ENCODE results near the gene IFNAR1. TPM values are rescaled to one million over a fixed set of nuclear protein-coding genes. Genes with fewer than 3 reads are reported as not detected.
A peak's percentile ranks its signal among the peaks of the same experiment; 100 is the strongest.
"Not testable (repeated sequence)": the region's sequence is repeated elsewhere in the genome, so short reads cannot be mapped to it uniquely, and the experiment has no call there.

The IFNAR1 gene
- total and polyA plus RNA-seq, 2 donors from 2014 or later: 15.9 to 60.9 TPM

- no peak for DNase-seq
- Histone ChIP-seq H3K27me3 (ENCODE audit: control insufficient read depth, insufficient read depth, low read length) (no peaks in the 10 kb centered on the region), H3K27ac (ENCODE audit: low read depth in 2 of 2, low read length in 2 of 2) (no peak overlapping the region), H3K4me3 (ENCODE audit: low read length in 3 of 3) (no peak overlapping the region), H3K4me1 (ENCODE audit: control insufficient read depth in 2 of 3, insufficient read depth in 2 of 3, low read depth in 1 of 3, low read length in 3 of 3) (no peaks in the 10 kb centered on the region), H3K36me3 (ENCODE audit: control insufficient read depth in 2 of 3, insufficient read depth in 3 of 3, low read length in 3 of 3) (no peaks in the 10 kb centered on the region), H3K9me3 (ENCODE audit: control insufficient read depth in 2 of 3, insufficient read depth in 1 of 3, low read length in 3 of 3) (no peaks in the 10 kb centered on the region), H3K9ac (ENCODE audit: low read length in 3 of 3) (no peak overlapping the region)
- FAIRE-seq: no peak
- TF ChIP-seq CTCF (IDR thresholded peaks at IDR 0.05; ENCODE audit: borderline replicate concordance, extremely low read depth, insufficient read depth): no peak
- intact Hi-C loops (cut with DNase I): no loop called here
These were observed 8.6 kb upstream of the IFNAR1 start for GRCh38 chr21:33315946-33316710.

GRCh38 chr21:33317145-33317544 is 7.6 kb upstream of the IFNAR1 start:
- no peak for TF ChIP-seq CTCF (IDR thresholded peaks at IDR 0.05; ENCODE audit: borderline replicate concordance, extremely low read depth, insufficient read depth)
- Histone ChIP-seq H3K9ac (ENCODE audit: low read length in 3 of 3) (no peak overlapping the region), H3K27me3 (ENCODE audit: control insufficient read depth, insufficient read depth, low read length) (no peaks in the 10 kb centered on the region), H3K4me3 (ENCODE audit: low read length in 3 of 3) (no peak overlapping the region), H3K27ac (ENCODE audit: low read depth in 2 of 2, low read length in 2 of 2) (no peak overlapping the region), H3K36me3 (ENCODE audit: control insufficient read depth in 2 of 3, insufficient read depth in 3 of 3, low read length in 3 of 3) (no peaks in the 10 kb centered on the region), H3K9me3 (ENCODE audit: control insufficient read depth in 2 of 3, insufficient read depth in 1 of 3, low read length in 3 of 3) (no peaks in the 10 kb centered on the region), H3K4me1 (ENCODE audit: control insufficient read depth in 2 of 3, insufficient read depth in 2 of 3, low read depth in 1 of 3, low read length in 3 of 3) (no peaks in the 10 kb centered on the region)
- FAIRE-seq (no peak), DNase-seq (peak in 1 of 5 donors; percentile 22)
- intact Hi-C loops (cut with DNase I): no loop called here

- Histone ChIP-seq H3K4me1 (ENCODE audit: control insufficient read depth in 2 of 3, insufficient read depth in 2 of 3, low read depth in 1 of 3, low read length in 3 of 3) (no peaks in the 10 kb centered on the region), H3K27me3 (ENCODE audit: control insufficient read depth, insufficient read depth, low read length) (no peaks in the 10 kb centered on the region), H3K36me3 (ENCODE audit: control insufficient read depth in 2 of 3, insufficient read depth in 3 of 3, low read length in 3 of 3) (no peaks in the 10 kb centered on the region), H3K27ac (ENCODE audit: low read depth in 2 of 2, low read length in 2 of 2) (no peak overlapping the region), H3K4me3 (ENCODE audit: low read length in 3 of 3) (no peak overlapping the region), H3K9ac (ENCODE audit: low read length in 3 of 3) (no peak overlapping the region), H3K9me3 (ENCODE audit: control insufficient read depth in 2 of 3, insufficient read depth in 1 of 3, low read length in 3 of 3) (no peaks in the 10 kb centered on the region)
- no peak for DNase-seq
- intact Hi-C loops (cut with DNase I): no loop called here
- no peak for TF ChIP-seq CTCF (IDR thresholded peaks at IDR 0.05; ENCODE audit: borderline replicate concordance, extremely low read depth, insufficient read depth)
- no peak for FAIRE-seq
These were observed 6.8 kb upstream of the IFNAR1 start for GRCh38 chr21:33317786-33318486.

GRCh38 chr21:33321005-33321404 is 3.8 kb upstream of the IFNAR1 start:
- intact Hi-C loops (cut with DNase I); H3K4me1 ChIP-seq (ENCODE audit: control insufficient read depth in 2 of 3, insufficient read depth in 2 of 3, low read depth in 1 of 3, low read length in 3 of 3); H3K36me3 ChIP-seq (ENCODE audit: control insufficient read depth in 2 of 3, insufficient read depth in 3 of 3, low read length in 3 of 3); H3K27ac ChIP-seq (ENCODE audit: low read depth in 2 of 2, low read length in 2 of 2); H3K9ac ChIP-seq (ENCODE audit: low read length in 3 of 3); H3K9me3 ChIP-seq (ENCODE audit: control insufficient read depth in 2 of 3, insufficient read depth in 1 of 3, low read length in 3 of 3); FAIRE-seq; DNase-seq; H3K4me3 ChIP-seq (ENCODE audit: low read length in 3 of 3); H3K27me3 ChIP-seq (ENCODE audit: control insufficient read depth, insufficient read depth, low read length): not testable (repeated sequence)

GRCh38 chr21:33323610-33324009 is 1.2 kb upstream of the IFNAR1 start:
- intact Hi-C loops (cut with DNase I); FAIRE-seq: not testable (repeated sequence)

More at GRCh38 chr21:33323610-33324009, 1.2 kb upstream of the IFNAR1 start:
- H3K27me3 ChIP-seq (ENCODE audit: control insufficient read depth, insufficient read depth, low read length); H3K36me3 ChIP-seq (ENCODE audit: control insufficient read depth in 2 of 3, insufficient read depth in 3 of 3, low read length in 3 of 3); H3K4me1 ChIP-seq (ENCODE audit: control insufficient read depth in 2 of 3, insufficient read depth in 2 of 3, low read depth in 1 of 3, low read length in 3 of 3); H3K27ac ChIP-seq (ENCODE audit: low read depth in 2 of 2, low read length in 2 of 2); H3K9ac ChIP-seq (ENCODE audit: low read length in 3 of 3); H3K9me3 ChIP-seq (ENCODE audit: control insufficient read depth in 2 of 3, insufficient read depth in 1 of 3, low read length in 3 of 3); DNase-seq: not testable (repeated sequence)
- H3K4me3 ChIP-seq (ENCODE audit: low read length in 3 of 3): peak overlapping the region; percentile 83 to 92 (median 88)
